ENCODE data around the gene CCDC124. TPM values are rescaled to one million over a fixed set of nuclear protein-coding genes. Genes with fewer than 3 reads are reported as not detected.

Gene CCDC124
- polyA plus RNA-seq, 3 donors, result 29.7 to 66.3 (median 29.7) TPM

- DNase-seq, result no peak
- no peak for TF ChIP-seq CTCF (IDR thresholded peaks at IDR 0.05)
- Histone ChIP-seq H2AFZ (ENCODE audit: insufficient read depth, low read depth, low read length, poor library complexity, severe bottlenecking) (no peak overlapping the region), H3K27ac (ENCODE audit: low read depth in 1 of 2, low read length in 2 of 2) (no peak overlapping the region), H4K20me1 (ENCODE audit: insufficient read depth, low read length) (no peaks in the 10 kb centered on the region), H3K4me3 (replicated peaks in 1 of 3; ENCODE audit: low read depth in 2 of 3, low read length in 3 of 3) (no peak overlapping the region), H3K9me3 (replicated peaks in 1 of 2; ENCODE audit: control insufficient read depth in 1 of 2, insufficient read depth in 1 of 2, low read length in 2 of 2) (peaks cover 0 to 17% of the 10 kb centered on the region in 2 donors), H3K4me2 (replicated peaks; ENCODE audit: extremely low read depth, low read length, poor library complexity, severe bottlenecking) (no peak overlapping the region), H3K4me1 (ENCODE audit: control insufficient read depth in 1 of 2, insufficient read depth in 2 of 2, low read length in 2 of 2) (no peaks in the 10 kb centered on the region), H3K9ac (ENCODE audit: insufficient read depth, low read length, poor library complexity, severe bottlenecking) (no peak overlapping the region), H3K36me3 (replicated peaks in 1 of 2; ENCODE audit: control insufficient read depth in 1 of 2, insufficient read depth in 2 of 2, low read length in 2 of 2) (no peaks in the 10 kb centered on the region), H3K27me3 (ENCODE audit: control insufficient read depth in 2 of 2, insufficient read depth in 2 of 2, low read length in 2 of 2) (peaks cover 16 to 39% of the 10 kb centered on the region in 2 donors), H3K79me2 (ENCODE audit: insufficient read depth, low read length) (no peaks in the 10 kb centered on the region)
- Mint-ChIP-seq H3K27me3 (ENCODE audit: low read depth in 3 of 3) (peaks cover 38 to 47% (median 40%) of the 10 kb centered on the region in 3 donors), H3K36me3 (peaks cover 2 to 6% of the 10 kb centered on the region in 2 donors), H3K9me3 (peaks cover 0 to 17% (median 5%) of the 10 kb centered on the region in 7 donors), H3K27ac (peak overlapping the region in 1 of 7 donors; percentile 56), H3K4me1 (peaks cover 4% of the 10 kb centered on the region), H3K4me3 (no peak overlapping the region)
- intact Hi-C loops (cut with micrococcal nuclease), result no loop called here
- 88% methylated on average over 10 of the region's 19 CpGs for WGBS (ENCODE audit: insufficient coverage)
These were observed 36.4 kb downstream of the CCDC124 start for GRCh38 chr19:17969096-17969792.

GRCh38 chr19:17972230-17972629 is 39.4 kb downstream of the CCDC124 start:
- H3K4me3 Mint-ChIP-seq, result no peak overlapping the region
- H3K9me3 ChIP-seq (replicated peaks in 1 of 2; ENCODE audit: control insufficient read depth in 1 of 2, insufficient read depth in 1 of 2, low read length in 2 of 2), result peaks cover 0 to 5% of the 10 kb centered on the region in 2 donors

More at GRCh38 chr19:17972230-17972629, 39.4 kb downstream of the CCDC124 start:
- peaks cover 2% of the 10 kb centered on the region in 2 donors for H3K36me3 Mint-ChIP-seq
- peaks cover 5 to 19% of the 10 kb centered on the region in 2 donors for H3K27me3 ChIP-seq (ENCODE audit: control insufficient read depth in 2 of 2, insufficient read depth in 2 of 2, low read length in 2 of 2)
- no peaks in the 10 kb centered on the region for H3K36me3 ChIP-seq (replicated peaks in 1 of 2; ENCODE audit: control insufficient read depth in 1 of 2, insufficient read depth in 2 of 2, low read length in 2 of 2)
- WGBS (ENCODE audit: insufficient coverage), result no CpG with 5 or more reads among the region's 1 CpG
- H3K79me2 ChIP-seq (ENCODE audit: insufficient read depth, low read length), result no peaks in the 10 kb centered on the region
- H3K9ac ChIP-seq (ENCODE audit: insufficient read depth, low read length, poor library complexity, severe bottlenecking), result no peak overlapping the region
- intact Hi-C loops (cut with micrococcal nuclease), result no loop called here
- no peak for TF ChIP-seq CTCF (IDR thresholded peaks at IDR 0.05)
- H4K20me1 ChIP-seq (ENCODE audit: insufficient read depth, low read length), result no peaks in the 10 kb centered on the region
- H3K4me3 ChIP-seq (replicated peaks in 1 of 3; ENCODE audit: low read depth in 2 of 3, low read length in 3 of 3), result no peak overlapping the region
- H3K4me1 Mint-ChIP-seq, result peaks cover 3% of the 10 kb centered on the region
- no peak overlapping the region for H3K27ac Mint-ChIP-seq
- H3K27me3 Mint-ChIP-seq (ENCODE audit: low read depth in 3 of 3), result peaks cover 13 to 21% (median 15%) of the 10 kb centered on the region in 3 donors
- no peak overlapping the region for H3K4me2 ChIP-seq (replicated peaks; ENCODE audit: extremely low read depth, low read length, poor library complexity, severe bottlenecking)
- peaks cover 0 to 4% (median 2%) of the 10 kb centered on the region in 7 donors for H3K9me3 Mint-ChIP-seq
- H3K4me1 ChIP-seq (ENCODE audit: control insufficient read depth in 1 of 2, insufficient read depth in 2 of 2, low read length in 2 of 2), result no peaks in the 10 kb centered on the region
- H3K27ac ChIP-seq (ENCODE audit: low read depth in 1 of 2, low read length in 2 of 2), result no peak overlapping the region
- H2AFZ ChIP-seq (ENCODE audit: insufficient read depth, low read depth, low read length, poor library complexity, severe bottlenecking), result no peak overlapping the region
- no peak for DNase-seq

Measured in CD14-positive monocyte (primary cell).